Activated CD4-positive, alpha-beta T cell treated with anti-CD3 and anti-CD28 coated beads for 1 hour (primary cell): ENCODE results near the gene SLC4A5.
A peak's percentile ranks its signal among the peaks of the same experiment; 100 is the strongest.

Source experiments
- DNase-seq: peaks from one replicate; pipeline ENCODE4 v3.0.0-alpha.2; 2020

Gene SLC4A5, protein sequence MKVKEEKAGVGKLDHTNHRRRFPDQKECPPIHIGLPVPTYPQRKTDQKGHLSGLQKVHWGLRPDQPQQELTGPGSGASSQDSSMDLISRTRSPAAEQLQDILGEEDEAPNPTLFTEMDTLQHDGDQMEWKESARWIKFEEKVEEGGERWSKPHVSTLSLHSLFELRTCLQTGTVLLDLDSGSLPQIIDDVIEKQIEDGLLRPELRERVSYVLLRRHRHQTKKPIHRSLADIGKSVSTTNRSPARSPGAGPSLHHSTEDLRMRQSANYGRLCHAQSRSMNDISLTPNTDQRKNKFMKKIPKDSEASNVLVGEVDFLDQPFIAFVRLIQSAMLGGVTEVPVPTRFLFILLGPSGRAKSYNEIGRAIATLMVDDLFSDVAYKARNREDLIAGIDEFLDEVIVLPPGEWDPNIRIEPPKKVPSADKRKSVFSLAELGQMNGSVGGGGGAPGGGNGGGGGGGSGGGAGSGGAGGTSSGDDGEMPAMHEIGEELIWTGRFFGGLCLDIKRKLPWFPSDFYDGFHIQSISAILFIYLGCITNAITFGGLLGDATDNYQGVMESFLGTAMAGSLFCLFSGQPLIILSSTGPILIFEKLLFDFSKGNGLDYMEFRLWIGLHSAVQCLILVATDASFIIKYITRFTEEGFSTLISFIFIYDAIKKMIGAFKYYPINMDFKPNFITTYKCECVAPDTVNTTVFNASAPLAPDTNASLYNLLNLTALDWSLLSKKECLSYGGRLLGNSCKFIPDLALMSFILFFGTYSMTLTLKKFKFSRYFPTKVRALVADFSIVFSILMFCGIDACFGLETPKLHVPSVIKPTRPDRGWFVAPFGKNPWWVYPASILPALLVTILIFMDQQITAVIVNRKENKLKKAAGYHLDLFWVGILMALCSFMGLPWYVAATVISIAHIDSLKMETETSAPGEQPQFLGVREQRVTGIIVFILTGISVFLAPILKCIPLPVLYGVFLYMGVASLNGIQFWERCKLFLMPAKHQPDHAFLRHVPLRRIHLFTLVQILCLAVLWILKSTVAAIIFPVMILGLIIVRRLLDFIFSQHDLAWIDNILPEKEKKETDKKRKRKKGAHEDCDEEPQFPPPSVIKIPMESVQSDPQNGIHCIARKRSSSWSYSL

DNA sequence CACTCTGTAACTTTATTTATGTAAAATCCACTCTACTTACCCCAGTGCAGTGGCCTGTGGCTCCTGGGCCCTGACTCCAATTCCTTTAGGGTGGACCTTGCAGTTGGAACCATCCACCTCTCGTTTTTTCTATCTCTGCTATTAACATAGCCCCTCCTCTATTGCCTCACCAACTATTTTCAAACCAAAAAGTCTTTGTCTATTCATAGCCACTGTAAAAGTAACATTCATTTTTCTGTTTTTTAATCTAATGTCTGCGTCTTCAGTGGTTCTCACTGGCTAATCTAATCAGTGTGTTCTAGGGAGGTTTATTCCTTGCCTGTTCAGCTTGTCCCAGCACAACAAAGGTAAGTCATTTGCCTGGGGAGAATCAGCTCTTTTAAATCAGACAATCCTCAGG, at the start of gene SLC4A5:
Gene SLC4A5, minus strand, starts transcription at position 101 of the 400 bp plus-strand sequence. CDS start 28,393 bp downstream, outside the sequence.
- no peak for DNase-seq

- DNase-seq: no peak
Observed at GRCh38 chr2:74392449-74392743, 49.2 kb upstream of the SLC4A5 start.

- peak; percentile 94 for DNase-seq
Observed at GRCh38 chr2:74391580-74392448, 48.6 kb upstream of the SLC4A5 start.

GRCh38 chr2:74391209-74391579, 48.0 kb upstream of the SLC4A5 start:
- no peak for DNase-seq

GRCh38 chr2:74390606-74391005, 47.4 kb upstream of the SLC4A5 start:
- no peak for DNase-seq

GRCh38 chr2:74387346-74387745, 44.1 kb upstream of the SLC4A5 start:
- DNase-seq: no peak

GRCh38 chr2:74385396-74385795, 42.2 kb upstream of the SLC4A5 start:
- DNase-seq: no peak

- no peak for DNase-seq
Observed at GRCh38 chr2:74384051-74384450, 40.8 kb upstream of the SLC4A5 start.

DNA sequence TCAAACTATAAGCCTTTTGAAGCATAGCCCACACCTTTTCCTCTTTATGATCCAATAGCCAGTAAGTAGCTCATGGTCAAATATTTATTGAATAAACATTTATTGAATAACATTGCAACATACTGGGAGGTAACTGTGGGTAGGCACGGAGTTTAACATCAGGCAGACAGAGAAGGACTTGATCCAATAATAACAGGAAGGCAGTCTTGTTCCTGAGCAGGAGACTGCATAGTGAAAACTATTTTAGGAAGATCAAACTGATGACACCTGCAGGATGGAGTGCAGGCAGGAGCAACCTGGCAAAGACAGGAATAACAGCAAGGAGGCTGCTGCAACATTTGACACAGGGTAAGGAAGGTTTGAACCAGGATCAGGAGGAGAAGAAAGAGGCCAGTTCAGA, 40.0 kb upstream of the SLC4A5 start:
- no peak for DNase-seq

DNA sequence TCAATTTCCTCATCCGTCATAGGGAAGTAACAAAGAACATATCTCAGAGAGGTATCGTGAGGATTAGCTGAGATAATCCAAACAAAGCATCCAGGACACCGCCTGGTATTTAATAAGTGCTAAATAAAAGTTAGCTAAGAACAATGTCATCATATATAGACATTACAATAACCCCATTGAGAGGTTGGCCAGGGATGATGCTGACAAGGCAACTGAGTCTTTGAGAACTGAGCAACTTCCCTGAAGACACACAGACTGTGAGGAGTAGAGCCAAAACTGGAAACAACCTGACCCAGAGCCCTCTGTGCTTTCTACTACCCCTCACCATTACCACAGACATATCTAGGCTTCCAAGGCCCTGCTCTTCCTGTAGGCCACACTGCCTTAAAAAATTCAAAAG, 38.5 kb upstream of the SLC4A5 start:
- no peak for DNase-seq

DNA sequence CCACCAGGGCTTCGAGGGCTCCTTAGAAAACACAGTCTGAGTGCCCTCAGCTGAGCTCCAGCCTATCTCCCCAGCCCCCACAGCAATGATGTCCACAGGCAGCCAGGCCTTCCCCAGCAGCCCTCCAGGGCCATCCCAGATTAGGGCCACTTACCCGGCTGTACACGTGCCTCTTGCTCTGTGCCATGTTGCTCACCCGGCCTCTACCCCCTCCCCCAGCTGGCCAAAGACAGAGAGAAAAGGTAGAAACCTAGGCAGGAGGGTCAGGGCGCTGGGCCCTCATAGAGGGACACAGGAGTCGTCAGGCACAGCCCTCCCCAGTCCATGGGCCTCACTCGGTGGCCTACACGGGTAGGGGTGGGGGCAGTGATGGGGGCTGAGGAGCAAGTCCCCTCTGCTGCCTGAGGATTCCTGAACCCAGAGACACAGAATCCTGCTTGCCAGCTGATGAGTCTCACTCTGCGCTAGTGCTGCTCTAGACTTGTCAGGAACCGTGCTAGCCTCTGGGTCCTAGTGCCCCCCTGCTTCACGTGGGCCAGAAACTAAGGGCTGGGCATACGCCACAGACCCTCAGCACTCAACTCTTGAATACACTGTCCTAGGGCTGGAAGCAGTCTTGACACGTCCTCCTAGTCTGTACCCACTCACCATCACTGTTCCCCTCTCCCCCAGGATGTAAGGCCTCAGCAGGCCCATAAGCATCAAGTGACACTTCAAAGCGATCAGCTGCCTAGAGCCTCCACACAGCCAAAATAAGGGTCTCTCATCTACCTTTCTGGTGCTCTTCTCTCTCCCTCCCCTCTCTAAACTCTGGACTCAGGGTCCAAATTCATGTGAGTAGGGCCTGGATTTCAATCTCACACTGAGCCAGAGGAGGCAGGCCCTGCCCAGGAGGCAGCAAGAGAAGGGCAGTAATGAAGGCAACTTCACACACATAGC, 36.9 kb upstream of the SLC4A5 start, which contains the start of gene DCTN1:
Gene DCTN1, minus strand, starts transcription at position 461 of the 939 bp plus-strand sequence. Its CDS starts 274 bp downstream, at position 187.
- no peak for DNase-seq

- no peak for DNase-seq
Observed at GRCh38 chr2:74378007-74378406, 34.8 kb upstream of the SLC4A5 start.

- no peak for DNase-seq
Observed at GRCh38 chr2:74375838-74376237, 32.6 kb upstream of the SLC4A5 start.

GRCh38 chr2:74374509-74375205, 31.4 kb upstream of the SLC4A5 start:
- no peak for DNase-seq

DNA sequence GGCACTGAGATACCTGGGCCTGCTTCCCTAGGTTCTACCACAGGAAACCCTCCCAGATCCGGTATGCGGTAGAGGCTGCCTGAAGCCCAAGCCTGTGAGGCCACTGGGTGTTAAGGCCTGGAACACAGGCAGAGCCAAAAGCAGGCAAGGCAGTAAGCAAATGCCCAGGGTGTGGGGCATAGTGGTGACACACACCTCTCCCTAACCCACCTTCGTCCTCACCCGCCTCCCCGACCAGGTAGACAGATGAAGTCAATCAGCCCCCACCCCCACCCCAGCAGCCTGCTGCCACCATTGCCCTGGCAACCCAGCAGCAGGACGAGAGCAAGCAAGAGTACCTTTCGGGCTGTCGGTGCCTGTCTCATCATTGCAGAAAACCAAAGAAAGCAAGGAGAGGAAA, 30.8 kb upstream of the SLC4A5 start:
- DNase-seq: no peak

DNA sequence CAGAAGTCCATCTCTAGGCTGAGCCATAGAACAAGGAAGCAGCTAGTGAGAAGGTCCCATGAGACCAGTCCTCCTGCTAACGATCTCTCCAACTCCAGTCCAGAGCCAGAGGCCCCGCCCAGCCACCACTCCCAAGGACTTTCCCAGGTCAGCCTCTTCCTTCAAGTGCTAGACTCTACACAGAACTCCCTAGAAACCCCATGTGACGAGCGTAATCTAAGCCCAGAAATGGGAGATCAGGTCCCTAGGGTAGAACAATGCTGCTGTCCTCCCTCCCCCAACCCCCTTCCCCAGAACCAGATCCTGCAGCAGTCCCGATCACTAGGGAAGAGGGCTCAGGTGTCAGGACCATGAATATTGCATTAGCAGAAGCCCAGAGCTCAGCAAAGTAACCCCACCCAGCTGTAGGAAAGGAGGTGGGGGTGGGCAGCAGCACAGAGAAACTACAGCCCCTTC, 30.0 kb upstream of the SLC4A5 start:
- DNase-seq: no peak

- DNase-seq: no peak
Observed at GRCh38 chr2:74372674-74373073, 29.5 kb upstream of the SLC4A5 start.

DNA sequence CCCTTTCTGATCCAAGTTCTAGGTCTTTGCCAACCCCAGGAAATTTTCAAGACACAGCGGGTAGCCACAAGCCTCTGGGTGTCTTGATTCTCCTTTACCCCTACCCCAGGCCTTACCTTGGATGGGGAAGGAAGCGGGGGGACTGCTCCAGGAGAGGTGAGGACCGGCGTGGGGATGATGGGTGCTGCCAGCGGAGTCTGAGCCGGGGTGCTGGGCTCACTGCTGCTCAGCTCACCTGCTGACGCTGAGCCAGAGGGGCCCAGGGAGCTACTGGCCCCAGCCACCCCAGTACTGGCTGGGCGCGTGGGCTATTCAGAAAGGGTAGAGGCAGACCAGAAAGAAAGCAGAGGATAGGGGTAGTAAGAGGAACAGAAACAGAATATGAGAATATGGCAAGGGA, 28.2 kb upstream of the SLC4A5 start:
- DNase-seq: no peak

- no peak for DNase-seq
Observed at GRCh38 chr2:74369976-74370375, 26.8 kb upstream of the SLC4A5 start.

DNA sequence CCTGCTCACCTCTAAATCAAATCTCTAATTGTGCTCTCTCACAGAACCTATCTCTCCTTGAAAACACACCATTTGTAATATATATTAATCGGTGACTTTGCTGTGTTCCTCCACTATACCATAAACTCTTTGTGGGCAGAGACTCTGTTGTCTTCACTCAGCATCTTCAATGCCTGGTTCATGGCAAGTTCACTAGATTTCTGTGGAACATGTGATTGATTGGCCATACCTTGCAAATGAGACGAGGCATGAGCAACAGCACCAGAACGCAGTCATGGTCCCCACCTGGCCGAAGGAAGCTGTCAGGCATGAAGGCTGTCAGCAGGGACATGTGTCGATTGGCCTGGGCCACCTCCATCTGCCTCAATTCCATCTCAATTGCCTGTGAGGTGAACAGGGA, 25.3 kb upstream of the SLC4A5 start:
- no peak for DNase-seq

GRCh38 chr2:74367789-74368188, 24.6 kb upstream of the SLC4A5 start:
- no peak for DNase-seq
